CD4-positive, alpha-beta T cell treated with Interleukin-1 beta for 1 hour (primary cell): ENCODE measurements around the gene RFT1.

ENCODE experiments used
- DNase-seq, 2 donors: peaks; one replicate each; pipeline ENCODE4 v3.0.0-alpha.2; 2020 to 2022

The RFT1 gene

DNA sequence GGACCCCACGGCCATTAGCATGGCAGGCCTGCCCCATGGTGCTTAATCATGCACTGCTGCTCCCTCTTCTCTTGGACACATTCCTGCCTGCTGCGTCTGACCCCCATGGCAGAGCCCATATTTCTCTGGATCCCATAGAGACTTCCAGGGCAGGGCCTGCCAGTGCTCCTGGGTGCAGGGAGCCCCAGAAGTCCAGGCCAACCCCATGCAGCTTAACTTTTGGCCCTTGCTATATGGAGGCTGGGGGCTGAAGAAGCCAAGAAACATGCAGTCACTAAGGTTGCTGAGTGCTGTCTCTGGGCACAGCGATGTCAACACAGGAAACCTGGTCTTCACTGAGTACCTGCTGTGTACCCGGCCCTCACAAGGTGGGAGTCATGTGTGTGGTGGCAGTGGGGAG lies 19.5 kb upstream of the RFT1 start:
- no peak for DNase-seq

DNA sequence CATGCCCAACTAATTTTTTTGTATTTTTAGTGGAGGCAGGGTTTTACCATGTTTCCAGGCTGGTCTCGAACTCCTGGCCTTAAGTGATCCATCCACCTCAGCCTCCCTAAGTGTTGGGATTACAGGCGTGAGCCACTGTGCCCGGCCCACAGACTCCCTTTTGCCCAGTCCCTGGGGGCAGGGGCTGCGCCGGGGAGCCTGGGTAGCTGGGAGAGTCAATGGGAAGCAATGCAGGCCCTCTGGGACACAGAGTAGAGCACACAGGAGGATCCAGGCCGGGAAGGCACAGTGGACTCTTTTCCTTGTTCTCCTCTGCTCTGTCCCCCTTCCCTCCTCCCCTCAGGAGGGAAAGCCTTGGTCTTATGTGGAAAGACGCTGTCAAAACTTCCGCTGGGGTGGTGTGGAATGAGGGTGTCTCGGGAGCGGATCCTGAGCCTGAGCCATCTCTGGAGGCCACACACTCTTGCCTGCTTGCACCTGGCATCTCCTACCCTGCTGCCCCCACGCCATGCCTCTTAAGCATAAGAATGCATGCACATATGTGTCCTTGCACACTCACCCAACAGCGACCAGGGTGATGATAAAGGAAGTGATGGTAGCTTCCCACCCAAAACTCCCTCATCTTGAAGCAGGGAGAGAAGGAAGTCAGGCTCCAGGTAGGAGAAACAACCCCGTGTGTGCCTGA lies 18.9 kb upstream of the RFT1 start:
- no peak for DNase-seq

- DNase-seq = no peak
Measured at GRCh38 chr3:53147903-53148400, 17.7 kb upstream of the RFT1 start.

GRCh38 chr3:53147151-53147902 lies 17.1 kb upstream of the RFT1 start:
- DNase-seq = no peak

- DNase-seq = no peak
Measured at GRCh38 chr3:53146319-53146891, 16.2 kb upstream of the RFT1 start.

DNA sequence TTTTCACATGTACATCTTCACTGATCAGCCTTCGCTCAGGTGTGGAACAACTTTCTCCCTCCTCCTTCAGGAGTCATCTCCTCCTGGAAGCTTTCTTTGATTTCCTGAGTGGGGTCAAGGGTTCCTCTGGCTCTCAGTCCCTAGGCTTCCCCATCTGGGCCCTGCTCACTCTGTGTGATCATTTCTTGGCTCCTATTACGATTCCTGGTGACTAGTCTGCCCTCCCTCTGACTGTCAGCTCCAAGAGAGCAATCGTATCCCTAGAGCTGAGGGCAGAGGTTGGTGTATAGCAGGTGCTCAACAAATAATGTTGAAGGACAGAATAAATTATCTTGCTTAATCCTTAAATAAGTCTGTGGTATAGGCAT lies 15.5 kb upstream of the RFT1 start:
- no peak for DNase-seq

DNA sequence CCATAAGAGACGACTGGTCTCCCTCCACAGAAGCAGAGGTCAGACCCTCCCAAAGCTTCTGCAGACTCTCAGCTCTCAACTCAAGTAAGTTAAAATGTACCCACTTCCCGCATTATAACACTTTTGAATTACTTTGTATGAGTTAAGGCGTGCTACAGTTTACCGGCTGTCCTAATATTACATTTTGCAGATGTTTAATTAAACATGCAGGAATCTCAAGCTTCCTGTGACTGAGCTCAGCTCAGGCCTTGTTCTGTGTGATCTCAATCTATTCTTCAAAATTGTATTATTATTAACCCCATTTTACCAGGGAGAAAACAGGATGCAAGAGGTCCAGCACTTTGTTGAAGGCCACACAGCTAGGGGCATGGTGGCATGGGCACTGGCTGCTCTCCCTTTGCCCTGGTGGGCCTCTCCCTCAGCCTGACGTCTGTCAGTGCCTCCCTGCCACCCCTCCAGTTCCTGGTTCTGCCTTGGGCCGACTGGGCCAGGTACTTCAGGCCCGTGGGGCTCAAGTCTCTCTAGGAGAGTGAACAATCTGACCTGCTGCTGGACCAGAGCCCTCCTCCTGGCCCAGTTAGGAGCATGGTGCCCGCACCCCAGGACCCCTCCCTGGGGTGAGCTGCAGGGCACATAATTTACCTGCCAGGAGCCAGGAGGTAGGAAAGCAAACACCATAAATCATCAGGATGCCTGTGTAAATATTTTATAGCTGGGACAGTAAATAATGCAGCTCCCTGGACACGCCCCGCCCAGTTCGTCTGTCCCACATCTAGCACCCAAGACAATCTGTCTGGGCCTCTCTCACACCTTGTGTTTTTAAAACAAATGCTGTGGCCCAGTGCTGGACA lies 14.9 kb upstream of the RFT1 start:
- no peak for DNase-seq

GRCh38 chr3:53144446-53144845 lies 14.2 kb upstream of the RFT1 start:
- no peak for DNase-seq

DNA sequence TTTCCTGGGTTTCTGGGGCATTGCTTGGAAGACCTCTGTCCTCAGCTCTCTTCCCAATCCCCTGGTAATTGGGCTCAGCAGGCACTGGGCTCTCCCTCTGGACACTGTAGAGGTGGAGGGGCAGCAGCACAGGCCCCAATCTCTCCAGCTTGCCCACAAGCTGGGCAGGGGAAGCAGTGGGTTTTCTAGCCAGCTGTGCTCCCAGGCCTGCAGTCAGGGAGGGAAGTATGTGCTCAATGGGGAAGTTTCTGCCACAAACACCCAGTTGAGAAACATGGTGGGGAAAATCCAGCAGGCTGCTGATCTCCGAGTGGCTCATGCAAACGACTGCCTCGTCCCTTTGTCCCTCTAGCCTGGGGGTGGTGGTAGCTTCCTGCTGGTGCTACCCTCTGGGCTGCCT lies 12.8 kb upstream of the RFT1 start:
- peak in 1 of 2 donors; percentile 63 for DNase-seq

DNA sequence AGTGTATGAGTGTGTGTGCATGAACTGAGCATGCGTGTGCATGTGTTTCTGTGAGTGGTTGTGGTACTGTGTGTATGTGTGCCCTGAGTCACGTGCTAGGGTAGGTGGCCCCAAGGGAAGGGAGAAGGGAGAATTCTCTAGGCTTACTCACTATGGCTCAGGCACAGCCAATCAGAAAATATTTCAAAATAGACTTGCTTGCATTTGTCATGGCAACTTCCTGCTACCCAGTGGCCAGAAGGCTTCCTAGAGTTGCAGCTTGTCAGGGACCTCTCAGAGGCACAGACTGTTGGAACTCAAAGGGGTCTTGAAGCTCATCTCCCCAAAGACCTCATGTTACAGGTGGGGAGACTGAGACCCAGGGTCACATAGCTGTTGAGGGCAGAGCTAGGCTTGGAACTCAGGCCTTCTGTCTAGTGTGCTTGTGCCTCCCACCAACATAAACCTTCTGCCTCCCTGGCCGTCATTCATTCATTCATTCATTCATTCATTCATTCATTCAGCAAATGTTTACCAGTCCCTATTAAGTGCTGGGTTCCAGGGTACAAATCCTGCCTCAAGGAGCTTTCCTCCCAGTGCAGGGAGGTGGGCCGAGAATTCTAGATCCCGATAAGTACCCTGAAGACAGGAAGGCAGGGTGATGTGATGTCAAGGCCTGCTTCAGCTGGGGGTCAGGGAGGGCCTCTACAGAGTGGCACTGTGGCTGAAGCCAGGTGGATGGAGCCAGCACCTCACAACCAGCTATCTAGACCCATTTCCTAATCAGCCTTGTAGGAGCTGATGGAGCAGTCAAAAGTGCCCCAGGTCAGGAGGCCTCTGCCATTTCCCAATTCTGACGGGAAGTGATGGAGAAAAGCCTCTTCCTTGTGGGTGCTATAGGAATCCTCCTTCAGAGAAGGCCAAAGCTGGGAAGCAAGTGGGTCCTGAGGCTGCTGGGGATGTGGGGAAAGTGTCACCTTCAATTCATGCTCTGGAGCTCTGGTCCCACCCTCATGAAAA lies 10.9 kb upstream of the RFT1 start:
- peak in 1 of 2 donors; percentile 62 for DNase-seq

DNA sequence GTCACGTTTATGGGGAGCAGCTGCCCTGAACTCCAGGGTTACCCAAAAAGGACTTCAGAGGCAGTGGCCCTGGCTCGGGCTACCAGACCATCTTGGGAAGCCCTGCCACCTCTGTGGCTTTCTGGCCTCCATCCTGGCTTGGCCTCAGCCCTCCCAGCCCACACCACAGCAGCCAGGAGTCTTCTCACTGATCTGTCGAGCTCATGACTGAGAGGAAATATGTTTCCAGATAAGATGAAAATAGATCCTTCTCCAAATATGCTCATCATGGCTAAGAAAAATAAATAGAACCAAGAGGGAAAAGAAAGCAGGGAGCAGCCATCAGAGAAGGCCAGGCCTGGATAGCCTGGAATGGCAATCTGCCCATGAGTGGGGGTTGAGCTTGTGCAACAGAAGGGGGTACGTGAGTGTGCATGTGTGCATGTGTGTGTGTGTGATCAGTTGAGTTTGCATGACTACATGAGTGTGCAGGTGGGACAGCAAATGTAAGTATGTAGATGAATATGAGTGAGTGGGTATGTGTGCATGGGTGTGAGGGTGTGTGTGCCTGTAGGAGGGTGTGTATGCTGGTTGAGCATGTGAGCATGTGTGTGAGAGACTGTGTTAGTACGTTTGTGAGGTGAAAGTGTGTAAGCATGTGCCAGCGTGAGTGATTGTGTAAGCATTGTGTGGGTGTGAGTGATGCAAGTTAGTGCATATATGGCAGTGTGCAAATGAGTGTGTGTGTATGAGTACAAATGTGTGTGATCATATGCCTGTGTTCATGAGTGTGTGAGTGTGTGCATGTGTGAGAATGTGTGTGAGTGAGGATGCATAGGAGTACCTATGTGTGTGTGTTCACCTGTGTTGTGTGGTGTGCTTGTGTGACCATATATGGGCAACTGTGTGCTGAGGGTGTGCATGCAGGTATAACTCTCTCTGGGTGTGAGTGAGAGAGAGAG lies 9.9 kb upstream of the RFT1 start:
- DNase-seq = no peak

- no peak for DNase-seq
Measured at GRCh38 chr3:53137835-53138446, 7.7 kb upstream of the RFT1 start.

DNA sequence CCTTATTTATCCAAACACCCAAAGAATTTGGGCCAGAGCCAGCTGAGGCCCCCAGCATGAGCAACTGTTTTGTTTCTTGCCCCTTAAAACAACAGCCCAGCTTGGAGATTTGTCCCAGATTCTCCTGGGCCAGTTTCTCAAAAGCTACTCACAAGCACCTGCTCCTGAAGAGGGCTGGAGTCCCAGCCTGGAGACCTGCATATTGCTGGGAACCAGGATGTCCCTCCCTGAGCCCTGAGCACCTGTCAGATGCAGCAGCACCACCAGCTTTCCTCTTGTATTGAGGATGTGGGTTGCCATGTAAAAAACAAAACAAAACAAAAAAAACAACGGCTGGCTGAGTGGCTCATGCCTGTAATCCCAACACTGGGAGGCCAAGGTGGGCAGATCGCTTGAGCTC lies 7.0 kb upstream of the RFT1 start:
- no peak for DNase-seq

GRCh38 chr3:53134631-53135232 lies 4.5 kb upstream of the RFT1 start:
- peak; percentile 70 to 73 for DNase-seq

GRCh38 chr3:53132347-53132746 lies 2.1 kb upstream of the RFT1 start:
- DNase-seq = no peak

DNA sequence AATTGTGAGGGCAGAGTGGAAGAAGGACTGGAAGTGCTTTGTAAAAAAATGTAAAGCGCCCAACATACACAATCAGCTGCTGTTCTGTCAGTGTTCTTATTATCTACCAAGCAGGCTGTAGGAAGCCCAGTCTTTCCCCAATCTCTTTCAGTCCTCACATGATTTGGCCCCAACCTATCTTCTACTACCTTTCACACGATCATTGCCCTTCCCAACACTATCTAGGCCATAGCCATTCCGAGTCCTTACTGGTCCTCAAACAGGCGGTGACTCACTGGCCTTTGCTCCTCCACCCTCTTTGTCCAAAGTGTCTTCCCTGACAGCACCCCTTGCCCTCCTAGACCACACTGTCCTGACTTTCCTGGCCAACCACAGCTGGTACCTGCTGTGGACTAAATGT lies 861 bp upstream of the RFT1 start:
- no peak for DNase-seq

- no peak for DNase-seq
Measured at GRCh38 chr3:53129344-53129743, 891 bp downstream of the RFT1 start.

DNA sequence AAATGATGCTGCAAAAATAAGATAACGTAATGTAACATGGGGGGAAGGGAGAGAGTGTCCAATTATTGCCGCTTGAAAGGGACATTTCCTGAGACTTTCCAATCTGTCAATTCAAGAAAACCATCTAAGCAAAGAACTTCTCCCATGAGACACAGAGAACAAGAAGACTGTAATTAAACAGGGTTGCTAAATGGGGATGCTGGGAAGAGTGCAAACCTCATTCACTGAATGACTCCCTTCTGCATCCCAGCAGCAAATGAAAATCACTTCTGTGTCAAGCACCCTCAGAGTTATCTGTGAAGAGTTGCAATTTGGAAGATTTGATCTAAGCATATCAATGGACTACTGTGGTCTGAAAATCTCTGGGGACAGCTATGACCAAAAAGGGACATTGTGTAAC lies 3.6 kb downstream of the RFT1 start:
- DNase-seq = no peak

- DNase-seq = no peak
Measured at GRCh38 chr3:53123953-53124352, 6.3 kb downstream of the RFT1 start.

DNA sequence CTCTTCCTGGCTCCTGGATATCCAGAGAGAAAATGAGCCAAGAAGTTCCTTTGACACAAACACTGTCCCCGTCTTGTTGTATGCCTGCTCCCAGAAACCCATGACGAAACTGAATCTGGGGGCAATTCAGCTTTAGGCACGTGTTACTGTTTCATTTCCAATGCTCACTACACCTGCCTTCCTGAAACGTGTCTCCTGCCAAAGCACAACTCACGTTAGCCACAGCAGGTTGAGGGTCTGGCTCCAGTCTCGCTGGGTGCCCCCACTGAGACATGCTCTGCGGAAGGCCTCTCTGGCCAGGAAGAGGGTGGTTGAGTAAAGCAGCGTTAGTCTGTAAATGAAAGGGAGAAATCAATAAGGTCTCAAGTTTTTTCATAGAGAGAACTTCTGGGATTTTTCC lies 6.7 kb downstream of the RFT1 start:
- DNase-seq = no peak
